NT2/D1 (cell line): ENCODE measurements around the gene SLC12A1.

Experiments
- DNase-seq: peaks from one replicate; pipeline ENCODE4 v3.0.0-alpha.2; 2011; ENCODE audit warnings: low read depth, low spot score
- H3K27me3 ChIP-seq: 2 replicates; pipeline ENCODE4 v1.6.0; 2011; ENCODE audit warnings: mild to moderate bottlenecking; ENCODE audit not compliant: insufficient read length, insufficient read depth
- H3K36me3 ChIP-seq: 2 replicates; pipeline ENCODE4 v1.6.1; 2011; ENCODE audit warnings: mild to moderate bottlenecking, low read length, mixed read lengths; ENCODE audit not compliant: insufficient read depth, insufficient read length
- H3K4me1 ChIP-seq: 2 replicates; pipeline ENCODE4 v1.5.1; 2011; ENCODE audit not compliant: insufficient read depth, insufficient read length
- H3K4me3 ChIP-seq: 2 replicates; pipeline ENCODE4 v1.5.1; 2011; ENCODE audit warnings: low read depth; ENCODE audit not compliant: insufficient read length
- H3K9ac ChIP-seq: 2 replicates; pipeline ENCODE4 v1.6.0; 2011; ENCODE audit warnings: low read depth; ENCODE audit not compliant: insufficient read length
- H3K9me3 ChIP-seq: 2 replicates; pipeline ENCODE4 v1.5.1; 2011; ENCODE audit warnings: mild to moderate bottlenecking, low read length; ENCODE audit not compliant: insufficient read depth
- SUZ12 ChIP-seq: IDR thresholded peaks from 2 replicates; pipeline ENCODE4 v1.6.1; 2011; ENCODE audit not compliant: insufficient read length, insufficient read depth; ENCODE audit errors: extremely low read depth
- YY1 ChIP-seq: IDR thresholded peaks from 2 replicates; pipeline ENCODE4 v1.6.1; 2011; ENCODE audit not compliant: insufficient read length, insufficient read depth
- ZNF274 ChIP-seq: IDR thresholded peaks from 2 replicates; pipeline ENCODE4 v1.6.1; 2011; ENCODE audit warnings: mild to moderate bottlenecking, low read depth, low read length

Gene SLC12A1

DNA sequence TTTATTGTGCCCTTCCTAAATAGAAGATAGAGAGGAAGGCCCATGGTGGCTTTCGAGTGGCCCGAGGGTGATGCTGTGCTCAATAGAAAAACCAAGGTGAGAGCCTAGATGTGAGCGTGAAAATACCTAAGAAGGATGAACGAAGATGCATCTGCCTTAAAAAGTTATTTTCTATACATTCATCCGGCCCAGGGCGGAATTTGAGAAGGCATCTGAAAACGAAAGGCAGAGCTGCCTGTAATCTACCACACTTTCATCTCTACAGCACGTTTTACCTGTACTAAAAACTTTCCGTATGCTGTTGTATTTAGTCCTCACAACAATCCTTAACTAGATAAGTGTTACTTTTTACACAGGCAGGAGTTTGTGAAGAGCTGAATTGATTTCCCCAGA, 126.5 kb downstream of the SLC12A1 start:
- Histone ChIP-seq H3K4me3 (peak overlapping the region; percentile 85), H3K9ac (peak overlapping the region; percentile 70), H3K4me1 (peaks cover 2% of the 10 kb centered on the region), H3K27me3 (no peaks in the 10 kb centered on the region), H3K9me3 (no peaks in the 10 kb centered on the region), H3K36me3 (peaks cover 38% of the 10 kb centered on the region)
- TF ChIP-seq SUZ12: no peak
- TF ChIP-seq YY1: no peak
- TF ChIP-seq ZNF274: no peak
- DNase-seq: no peak

DNA sequence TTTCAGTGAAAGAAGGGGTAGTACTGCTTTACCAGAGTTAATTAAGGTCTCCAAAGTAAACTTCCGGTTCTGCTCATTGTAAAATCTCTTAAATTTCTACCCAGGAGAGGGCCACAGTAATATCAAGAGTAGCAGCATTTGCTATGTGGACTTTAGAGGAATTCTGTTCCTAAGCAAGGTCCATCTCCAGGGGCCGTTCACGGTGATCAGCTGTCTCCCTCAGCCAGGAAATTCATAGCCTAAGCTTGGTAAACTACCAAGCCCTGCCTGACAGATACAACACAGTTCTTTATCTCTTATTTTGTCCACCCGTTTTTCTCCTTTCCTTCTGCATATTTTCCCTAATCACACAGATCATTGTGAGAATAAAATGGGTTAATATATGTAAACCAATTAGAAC, 127.4 kb downstream of the SLC12A1 start:
- peaks cover 42% of the 10 kb centered on the region for H3K36me3 ChIP-seq
- no peak for TF ChIP-seq YY1
- TF ChIP-seq ZNF274: no peak
- TF ChIP-seq SUZ12: no peak
- peaks cover 2% of the 10 kb centered on the region for H3K4me1 ChIP-seq
- no peak overlapping the region for H3K4me3 ChIP-seq
- H3K9me3 ChIP-seq: no peaks in the 10 kb centered on the region
- H3K27me3 ChIP-seq: no peaks in the 10 kb centered on the region
- no peak overlapping the region for H3K9ac ChIP-seq
- no peak for DNase-seq

DNA sequence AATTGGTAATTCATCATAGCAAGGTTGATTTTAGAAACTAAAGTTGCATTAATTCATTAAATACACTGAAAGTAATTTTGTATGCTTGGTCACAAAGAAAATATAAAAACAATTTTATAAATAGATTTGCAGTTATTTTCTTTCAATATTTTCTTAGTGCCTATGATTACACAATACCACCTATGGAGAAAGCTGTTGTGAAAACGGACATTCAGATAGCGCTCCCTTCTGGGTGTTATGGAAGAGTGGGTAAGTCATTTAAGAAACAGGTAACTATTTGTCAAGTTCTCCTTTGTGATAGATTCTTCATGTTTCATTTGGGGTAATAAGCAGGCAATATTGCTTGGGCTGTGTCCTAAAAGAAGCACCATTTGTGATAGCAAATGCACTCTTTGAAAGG, 128.2 kb downstream of the SLC12A1 start:
- no peak for TF ChIP-seq ZNF274
- Histone ChIP-seq H3K9ac (no peak overlapping the region), H3K27me3 (no peaks in the 10 kb centered on the region), H3K36me3 (peaks cover 48% of the 10 kb centered on the region), H3K4me1 (peaks cover 2% of the 10 kb centered on the region), H3K9me3 (no peaks in the 10 kb centered on the region), H3K4me3 (no peak overlapping the region)
- no peak for DNase-seq

DNA sequence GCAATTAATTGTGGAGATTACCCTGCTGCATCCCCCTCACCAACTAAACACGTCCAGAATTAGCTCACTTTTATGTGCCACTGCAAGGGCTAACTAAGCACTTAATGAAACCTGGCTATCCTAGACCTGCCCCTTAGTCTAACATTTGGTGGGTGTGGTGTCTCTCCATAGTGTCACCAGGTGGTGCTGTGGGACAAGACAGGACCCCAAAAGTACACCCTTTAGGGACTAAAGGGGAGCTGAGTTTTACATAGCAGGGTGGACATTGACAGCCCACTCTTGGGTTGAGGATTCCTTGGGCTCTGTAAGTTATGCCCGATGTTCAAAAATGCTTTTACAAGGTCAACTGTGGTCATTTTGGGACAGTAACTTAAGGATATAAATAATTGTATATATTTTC, 130.8 kb downstream of the SLC12A1 start:
- H3K9ac ChIP-seq: no peak overlapping the region
- DNase-seq: no peak
- peaks cover 2% of the 10 kb centered on the region for H3K4me1 ChIP-seq
- TF ChIP-seq YY1 (no peak), ZNF274 (no peak), SUZ12 (no peak)
- peaks cover 70% of the 10 kb centered on the region for H3K36me3 ChIP-seq
- no peak overlapping the region for H3K4me3 ChIP-seq
- H3K27me3 ChIP-seq: no peaks in the 10 kb centered on the region
- H3K9me3 ChIP-seq: no peaks in the 10 kb centered on the region

DNA sequence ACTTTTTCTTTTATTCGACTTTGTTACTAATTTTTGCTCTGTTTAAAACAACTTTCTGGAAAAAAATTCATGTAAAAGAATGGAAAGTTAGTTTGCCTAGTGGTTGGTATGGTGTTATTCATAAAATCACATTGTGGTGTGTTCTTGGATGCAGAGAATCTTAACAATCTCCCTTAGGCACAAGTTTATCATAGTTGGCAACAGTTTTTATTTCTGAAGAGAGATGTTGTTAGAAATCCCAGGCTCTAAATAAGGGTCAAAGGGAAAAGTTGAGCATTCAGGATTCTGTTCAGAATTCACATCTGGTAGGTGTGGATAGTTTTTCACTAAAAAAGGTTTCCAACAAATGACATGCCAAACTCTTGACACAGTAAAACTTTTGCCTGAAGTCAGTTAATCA, 131.5 kb downstream of the SLC12A1 start:
- H3K9ac ChIP-seq: no peak overlapping the region
- DNase-seq: no peak
- no peaks in the 10 kb centered on the region for H3K9me3 ChIP-seq
- no peak overlapping the region for H3K4me3 ChIP-seq
- TF ChIP-seq YY1 (no peak), SUZ12 (no peak), ZNF274 (no peak)
- peaks cover 2% of the 10 kb centered on the region for H3K4me1 ChIP-seq
- H3K27me3 ChIP-seq: no peaks in the 10 kb centered on the region
- peaks cover 71% of the 10 kb centered on the region for H3K36me3 ChIP-seq

DNA sequence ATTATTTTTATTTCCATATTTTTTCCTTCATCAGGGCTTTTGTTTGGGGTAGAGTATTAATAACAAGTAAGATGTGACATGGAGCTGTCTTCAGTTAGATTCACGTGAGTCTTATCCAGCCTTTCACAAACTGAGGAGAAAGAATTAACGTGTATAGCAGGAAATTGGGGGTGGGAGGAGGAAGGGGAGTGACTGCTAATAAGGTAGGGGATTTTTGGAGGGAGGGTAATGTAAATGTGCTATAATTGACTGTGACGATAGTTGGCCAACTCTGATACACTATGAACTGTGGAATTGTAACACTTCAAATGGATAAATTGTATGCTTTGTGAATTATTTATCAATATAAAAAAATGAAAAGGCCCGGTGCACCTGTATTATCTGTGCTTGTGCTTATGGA, 134.0 kb downstream of the SLC12A1 start:
- Histone ChIP-seq H3K9ac (no peak overlapping the region), H3K36me3 (peaks cover 66% of the 10 kb centered on the region), H3K4me1 (peaks cover 2% of the 10 kb centered on the region), H3K4me3 (no peak overlapping the region), H3K27me3 (no peaks in the 10 kb centered on the region), H3K9me3 (no peaks in the 10 kb centered on the region)
- no peak for TF ChIP-seq SUZ12
- TF ChIP-seq YY1: no peak
- TF ChIP-seq ZNF274: no peak
- no peak for DNase-seq

DNA sequence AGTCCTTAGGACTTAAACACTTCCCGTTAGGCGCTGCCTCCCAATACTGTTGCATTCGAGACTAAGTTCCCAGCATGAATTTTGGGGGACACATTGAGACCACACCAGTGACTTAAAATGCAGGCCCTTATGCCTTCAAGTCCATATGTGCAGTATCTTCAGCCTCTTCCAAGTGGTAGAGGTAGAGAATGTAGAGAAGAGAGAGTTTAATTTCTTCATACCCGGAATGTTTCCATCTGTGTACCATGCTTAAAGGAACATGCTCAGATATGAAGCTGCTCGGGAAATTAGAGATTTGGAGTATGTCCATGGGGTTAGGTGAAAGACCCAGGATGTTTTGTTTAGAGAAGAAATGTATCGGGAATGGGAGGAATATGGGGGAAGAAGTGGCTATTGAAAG, 137.8 kb downstream of the SLC12A1 start:
- H3K9ac ChIP-seq: no peak overlapping the region
- H3K36me3 ChIP-seq: peaks cover 38% of the 10 kb centered on the region
- no peak for DNase-seq
- no peaks in the 10 kb centered on the region for H3K9me3 ChIP-seq
- TF ChIP-seq SUZ12 (no peak), ZNF274 (no peak), YY1 (no peak)
- no peaks in the 10 kb centered on the region for H3K27me3 ChIP-seq
- H3K4me1 ChIP-seq: no peaks in the 10 kb centered on the region
- H3K4me3 ChIP-seq: no peak overlapping the region

DNA sequence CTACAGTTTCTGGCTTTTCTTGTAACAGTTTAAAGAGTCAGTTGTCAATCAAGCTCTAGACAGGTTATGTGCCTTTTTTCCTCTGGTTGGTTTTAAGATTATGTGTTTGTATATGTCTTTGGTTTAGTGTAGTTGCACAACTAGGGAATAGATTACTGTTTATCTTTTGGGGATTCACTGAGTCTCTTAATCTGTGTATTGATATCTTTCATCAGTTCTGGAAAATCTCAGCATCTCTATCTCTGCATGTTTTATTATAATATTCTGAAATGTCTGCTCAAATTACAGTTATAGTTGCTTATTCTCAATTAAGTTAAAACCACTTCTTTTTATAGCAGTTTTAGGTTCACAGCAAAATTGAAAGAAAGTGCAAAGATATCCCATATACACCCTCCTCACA, 139.4 kb downstream of the SLC12A1 start:
- TF ChIP-seq SUZ12: no peak
- no peak for TF ChIP-seq YY1
- no peak for TF ChIP-seq ZNF274
- Histone ChIP-seq H3K27me3 (no peaks in the 10 kb centered on the region), H3K9me3 (no peaks in the 10 kb centered on the region), H3K4me1 (no peaks in the 10 kb centered on the region), H3K36me3 (peaks cover 25% of the 10 kb centered on the region), H3K9ac (no peak overlapping the region), H3K4me3 (no peak overlapping the region)
- no peak for DNase-seq
